ENCODE measurements around the gene SIGLEC5. TPM values are rescaled to one million over a fixed set of nuclear protein-coding genes. Genes with fewer than 3 reads are reported as not detected.

Gene SIGLEC5
- total RNA-seq, 1 donor from 2014 or later, result not detected

- peak; percentile 100 for ATAC-seq (ENCODE audit: poor library complexity)
- intact Hi-C loops (cut with DNase I), result no loop called here
- peak; percentile 100 for DNase-seq
Measured at GRCh38 chr19:51593969-51594773, 36.0 kb downstream of the SIGLEC5 start.

- ATAC-seq (ENCODE audit: poor library complexity), result no peak
- no peak for DNase-seq
- intact Hi-C loops (cut with DNase I), result no loop called here
Measured at GRCh38 chr19:51593138-51593890, 36.9 kb downstream of the SIGLEC5 start.

- no peak for DNase-seq
- intact Hi-C loops (cut with DNase I), result no loop called here
- ATAC-seq (ENCODE audit: poor library complexity), result no peak
Measured at GRCh38 chr19:51592521-51592920, 37.7 kb downstream of the SIGLEC5 start.

- no peak for ATAC-seq (ENCODE audit: poor library complexity)
Measured at GRCh38 chr19:51590441-51590840, 39.8 kb downstream of the SIGLEC5 start.

GRCh38 chr19:51589511-51589910, 40.7 kb downstream of the SIGLEC5 start:
- intact Hi-C loops (cut with DNase I), result no loop called here
- DNase-seq, result no peak
- ATAC-seq (ENCODE audit: poor library complexity), result no peak

More at GRCh38 chr19:51590441-51590840, 39.8 kb downstream of the SIGLEC5 start:
- intact Hi-C loops (cut with DNase I), result no loop called here
- no peak for DNase-seq

GRCh38 chr19:51587264-51588191, 42.7 kb downstream of the SIGLEC5 start:
- intact Hi-C loops (cut with DNase I), result no loop called here
- DNase-seq, result no peak
- ATAC-seq (ENCODE audit: poor library complexity), result no peak

- DNase-seq, result no peak
- intact Hi-C loops (cut with DNase I), result no loop called here
- ATAC-seq (ENCODE audit: poor library complexity), result no peak
Measured at GRCh38 chr19:51586799-51587198, 43.4 kb downstream of the SIGLEC5 start.

- DNase-seq, result no peak
- intact Hi-C loops (cut with DNase I), result no loop called here
- no peak for ATAC-seq (ENCODE audit: poor library complexity)
Measured at GRCh38 chr19:51586103-51586728, 44.0 kb downstream of the SIGLEC5 start.

- intact Hi-C loops (cut with DNase I), result no loop called here
- ATAC-seq (ENCODE audit: poor library complexity) (no peak), DNase-seq (no peak)
Measured at GRCh38 chr19:51576850-51577249, 53.4 kb downstream of the SIGLEC5 start.

- no peak for ATAC-seq (ENCODE audit: poor library complexity)
- intact Hi-C loops (cut with DNase I), result no loop called here
- DNase-seq, result no peak
Measured at GRCh38 chr19:51573331-51573730, 56.9 kb downstream of the SIGLEC5 start.

- DNase-seq (no peak), ATAC-seq (ENCODE audit: poor library complexity) (no peak)
- intact Hi-C loops (cut with DNase I), result no loop called here
Measured at GRCh38 chr19:51572908-51573307, 57.3 kb downstream of the SIGLEC5 start.

- no peak for ATAC-seq (ENCODE audit: poor library complexity)
- intact Hi-C loops (cut with DNase I), result no loop called here
- DNase-seq, result no peak
Measured at GRCh38 chr19:51572410-51572809, 57.8 kb downstream of the SIGLEC5 start.

GRCh38 chr19:51571599-51571998, 58.6 kb downstream of the SIGLEC5 start:
- intact Hi-C loops (cut with DNase I), result no loop called here
- DNase-seq (no peak), ATAC-seq (ENCODE audit: poor library complexity) (peak; percentile 26)

GRCh38 chr19:51570962-51571575, 59.1 kb downstream of the SIGLEC5 start, which contains the start of gene ZNF175:
TSS of gene ZNF175 (plus strand) at chr19:51571283. CDS start at chr19:51573330, 2,047 bp downstream.
- peak; percentile 96 for DNase-seq
- ATAC-seq (ENCODE audit: poor library complexity), result peak; percentile 99
- intact Hi-C loops (cut with DNase I), result no loop called here

- intact Hi-C loops (cut with DNase I), result no loop called here
- DNase-seq, result no peak
- no peak for ATAC-seq (ENCODE audit: poor library complexity)
Measured at GRCh38 chr19:51568456-51568855, 61.7 kb downstream of the SIGLEC5 start.

- intact Hi-C loops (cut with DNase I), result no loop called here
- DNase-seq, result no peak
- no peak for ATAC-seq (ENCODE audit: poor library complexity)
Measured at GRCh38 chr19:51567583-51567982, 62.6 kb downstream of the SIGLEC5 start.

GRCh38 chr19:51566489-51567100, 63.6 kb downstream of the SIGLEC5 start:
- no peak for ATAC-seq (ENCODE audit: poor library complexity)
- intact Hi-C loops (cut with DNase I), result no loop called here
- DNase-seq, result no peak

- intact Hi-C loops (cut with DNase I), result no loop called here
- ATAC-seq (ENCODE audit: poor library complexity) (no peak), DNase-seq (no peak)
Measured at GRCh38 chr19:51565583-51565982, 64.6 kb downstream of the SIGLEC5 start.

Data from Right ventricle myocardium superior (tissue), 1 donor.